HG03025 (cell line): ENCODE measurements around the gene UBE2G1.
"Not testable (repeated sequence)": the region's sequence is repeated elsewhere in the genome, so short reads cannot be mapped to it uniquely, and the experiment has no call there.

Experiments used
- ATAC-seq: cut with Tn5 transposase; IDR thresholded peaks from one replicate; pipeline ENCODE4 v1.9.1; 2021; ENCODE audit warnings: mild to moderate bottlenecking, moderate library complexity; ENCODE audit not compliant: unreplicated experiment, low FRiP score

UBE2G1 gene

GRCh38 chr17:4256952-4257351 is 109.5 kb downstream of the UBE2G1 start:
- no peak for ATAC-seq

- not testable (repeated sequence) for ATAC-seq
These were observed 111.2 kb downstream of the UBE2G1 start for GRCh38 chr17:4255271-4255670.

- ATAC-seq: no peak
These were observed 115.6 kb downstream of the UBE2G1 start for GRCh38 chr17:4250887-4251286.

GRCh38 chr17:4249452-4250029 is 116.9 kb downstream of the UBE2G1 start:
- no peak for ATAC-seq

GRCh38 chr17:4248504-4249277 is 117.8 kb downstream of the UBE2G1 start:
- no peak for ATAC-seq

- no peak for ATAC-seq
These were observed 118.5 kb downstream of the UBE2G1 start for GRCh38 chr17:4247971-4248388.

- ATAC-seq: no peak
These were observed 119.0 kb downstream of the UBE2G1 start for GRCh38 chr17:4247361-4247970.

GRCh38 chr17:4246674-4247073 is 119.8 kb downstream of the UBE2G1 start:
- ATAC-seq: no peak

GRCh38 chr17:4241535-4241934 is 124.9 kb downstream of the UBE2G1 start:
- ATAC-seq: no peak

GRCh38 chr17:4236456-4236855 is 130.0 kb downstream of the UBE2G1 start:
- ATAC-seq: no peak

GRCh38 chr17:4235372-4236279 is 130.8 kb downstream of the UBE2G1 start:
- no peak for ATAC-seq

GRCh38 chr17:4234401-4234800 is 132.1 kb downstream of the UBE2G1 start:
- no peak for ATAC-seq

GRCh38 chr17:4233668-4234258 is 132.7 kb downstream of the UBE2G1 start:
- ATAC-seq: no peak

GRCh38 chr17:4232168-4232813 is 134.2 kb downstream of the UBE2G1 start:
- ATAC-seq: no peak

- ATAC-seq: no peak
These were observed 136.6 kb downstream of the UBE2G1 start for GRCh38 chr17:4229627-4230541.

- ATAC-seq: no peak
These were observed 144.4 kb downstream of the UBE2G1 start for GRCh38 chr17:4221899-4222659.

- ATAC-seq: no peak
These were observed 145.3 kb downstream of the UBE2G1 start for GRCh38 chr17:4221163-4221562.

GRCh38 chr17:4220655-4221054 is 145.8 kb downstream of the UBE2G1 start:
- ATAC-seq: no peak
